Hepatocyte (in vitro differentiated cells): ENCODE measurements around the gene KNL1.

Experiments used
- CTCF ChIP-seq: fragments of 200-600 bp; sonication (generic); IDR thresholded peaks from 2 replicates; pipeline ENCODE4 v1.5.1; 2016; ENCODE audit warnings: antibody characterized with exemption, mild to moderate bottlenecking; ENCODE audit not compliant: poor library complexity
- EZH2 ChIP-seq: fragments of 200-600 bp; sonication (generic); IDR thresholded peaks from 2 replicates; pipeline ENCODE4 v1.6.1; 2016; ENCODE audit warnings: antibody characterized with exemption, mild to moderate bottlenecking, borderline replicate concordance

GRCh38 chr15:40639677-40640076 is 45.6 kb downstream of the KNL1 start:
- TF ChIP-seq CTCF = no peak
- TF ChIP-seq EZH2 = no peak
